H1 (cell line): ENCODE data around the gene TTC28. TPM values are rescaled to one million over a fixed set of nuclear protein-coding genes. Genes with fewer than 3 reads are reported as not detected.

Source experiments
- CTCF ChIA-PET: fragments of 300-600 bp; sonication (Branson Sonifier 250); formaldehyde crosslinking; loops from one replicate; lab custom pipeline; 2021; ENCODE audit not compliant: partially characterized antibody; lab: Charles Lee
- POLR2A ChIA-PET: fragments of 300-600 bp; sonication (Branson Sonifier 250); formaldehyde crosslinking; loops from one replicate; lab custom pipeline; 2021; ENCODE audit warnings: inconsistent platforms; ENCODE audit not compliant: partially characterized antibody; lab: Charles Lee
- DNase-seq, 2 experiments: peaks; one replicate each; pipeline versions ENCODE4 v3.0.0 to v3.0.0-alpha.2; 2010 to 2022; ENCODE audit warnings: low spot score in 2 of 2, low read depth in 1 of 2, mixed read lengths in 1 of 2
- FAIRE-seq: peaks from 2 replicates; lab custom pipeline; 2011; peaks lifted over from hg19 to GRCh38; lab: Jason Lieb, UNC
- H2AFZ ChIP-seq: 2 replicates; pipeline ENCODE4 v1.8.1; 2012; ENCODE audit warnings: low read length, inconsistent platforms
- H2AK5ac ChIP-seq: 2 replicates; pipeline ENCODE4 v1.6.1; 2013; ENCODE audit warnings: low read depth, low read length
- H2BK120ac ChIP-seq: replicated peaks from 2 replicates; pipeline ENCODE3; 2013; ENCODE audit warnings: low read depth, low read length, inconsistent platforms
- H2BK12ac ChIP-seq: 2 replicates; pipeline ENCODE4 v1.6.1; 2013; ENCODE audit warnings: low read depth, low read length
- H2BK15ac ChIP-seq: 2 replicates; pipeline ENCODE4 v1.6.1; 2013; ENCODE audit warnings: low read length
- H2BK20ac ChIP-seq: 2 replicates; pipeline ENCODE4 v1.6.1; 2013; ENCODE audit warnings: low read length
- H2BK5ac ChIP-seq: 2 replicates; pipeline ENCODE4 v1.6.1; 2013; ENCODE audit warnings: low read depth, low read length
- H3K14ac ChIP-seq: 2 replicates; pipeline ENCODE4 v1.6.1; 2013; ENCODE audit warnings: inconsistent platforms; ENCODE audit not compliant: insufficient read length
- H3K18ac ChIP-seq: 2 replicates; pipeline ENCODE4 v1.6.1; 2013; ENCODE audit warnings: low read length; ENCODE audit errors: extremely low read depth
- H3K23ac ChIP-seq: 2 replicates; pipeline ENCODE4 v1.6.1; 2013; ENCODE audit warnings: inconsistent platforms; ENCODE audit not compliant: insufficient read length
- H3K23me2 ChIP-seq: 2 replicates; pipeline ENCODE4 v1.6.1; 2013; ENCODE audit warnings: low read depth, low read length
- H3K27ac ChIP-seq: 2 replicates; pipeline ENCODE4 v1.6.1; 2011; ENCODE audit warnings: low read depth, low read length, inconsistent platforms
- H3K27me3 ChIP-seq, 4 experiments: replicated peaks in 1 of 4; 1 replicate in 1 of 4; 2 replicates in 3 of 4; pipeline versions ENCODE4 v1.6.1 to v1.8.1; 2011 to 2013; ENCODE audit warnings: low read length in 3 of 4, mild to moderate bottlenecking in 3 of 4, inconsistent platforms in 2 of 4, mixed read lengths in 2 of 4, moderate library complexity in 1 of 4; ENCODE audit not compliant: control insufficient read depth in 3 of 4, insufficient read depth in 3 of 4; ENCODE audit errors: extremely low read depth in 1 of 4
- H3K36me3 ChIP-seq, 4 experiments: 2 replicates each; pipeline versions ENCODE4 v1.6.1 to v1.8.1; 2011 to 2013; ENCODE audit warnings: mild to moderate bottlenecking in 4 of 4, low read length in 3 of 4, moderate library complexity in 2 of 4, control low read depth in 1 of 4, inconsistent platforms in 1 of 4; ENCODE audit not compliant: insufficient read depth in 4 of 4, control insufficient read depth in 2 of 4
- H3K4ac ChIP-seq: replicated peaks from 2 replicates; pipeline ENCODE3; 2013; ENCODE audit warnings: low read length, low read depth, mixed read lengths, inconsistent platforms; ENCODE audit not compliant: insufficient read length
- H3K4me1 ChIP-seq, 4 experiments: replicated peaks in 1 of 4; 1 replicate in 1 of 4; 2 replicates in 3 of 4; pipeline versions ENCODE4 v1.6.1 to v1.8.1; 2011 to 2013; ENCODE audit warnings: low read length in 3 of 4, inconsistent platforms in 2 of 4, mixed read lengths in 1 of 4; ENCODE audit not compliant: insufficient read depth in 4 of 4, control insufficient read depth in 3 of 4
- H3K4me2 ChIP-seq, 2 experiments: 2 replicates each; pipeline versions ENCODE4 v1.6.1 to v1.8.1; 2011 to 2013; ENCODE audit warnings: low read depth in 2 of 2, low read length in 2 of 2, control low read depth in 1 of 2, inconsistent platforms in 1 of 2, mild to moderate bottlenecking in 1 of 2; ENCODE audit not compliant: insufficient read depth in 1 of 2
- H3K4me3 ChIP-seq, 4 experiments: fragments of 200-600, 300-600 bp in 1 of 4; sonication (generic), shearing (Covaris generic), sonication (Bioruptor Twin) in 1 of 4; 2 replicates each; pipeline versions ENCODE4 v1.5.1 to v1.8.1; 2011 to 2016; ENCODE audit warnings: low read length in 4 of 4, low read depth in 3 of 4, control low read depth in 2 of 4, inconsistent platforms in 2 of 4, mild to moderate bottlenecking in 2 of 4, mixed read lengths in 1 of 4, moderate library complexity in 1 of 4; ENCODE audit not compliant: insufficient read depth in 2 of 4; ENCODE audit errors: extremely low read depth in 1 of 4
- H3K56ac ChIP-seq: replicated peaks from 2 replicates; pipeline ENCODE3; 2013; ENCODE audit warnings: low read depth, mild to moderate bottlenecking, mixed read lengths, low read length, inconsistent platforms; ENCODE audit not compliant: insufficient read length
- H3K79me1 ChIP-seq: 2 replicates; pipeline ENCODE4 v1.6.1; 2013; ENCODE audit warnings: low read depth, low read length, control low read depth
- H3K79me2 ChIP-seq, 2 experiments: 2 replicates each; pipeline versions ENCODE4 v1.6.1 to v1.8.1; 2012 to 2013; ENCODE audit warnings: low read length in 2 of 2, mild to moderate bottlenecking in 2 of 2, inconsistent platforms in 1 of 2; ENCODE audit not compliant: insufficient read depth in 2 of 2, control insufficient read depth in 1 of 2
- H3K9ac ChIP-seq, 4 experiments: replicated peaks in 1 of 4; 1 replicate in 1 of 4; 2 replicates in 3 of 4; pipeline versions ENCODE4 v1.6.1 to v1.8.1; 2011 to 2013; ENCODE audit warnings: low read depth in 3 of 4, low read length in 3 of 4, control low read depth in 2 of 4, mild to moderate bottlenecking in 2 of 4, moderate library complexity in 2 of 4, inconsistent platforms in 1 of 4; ENCODE audit errors: extremely low read depth in 1 of 4
- H3K9me3 ChIP-seq, 2 experiments: 2 replicates each; pipeline versions ENCODE4 v1.6.1 to v1.8.1; 2012 to 2013; ENCODE audit warnings: mild to moderate bottlenecking in 2 of 2, moderate library complexity in 2 of 2, control low read depth in 1 of 2, inconsistent platforms in 1 of 2, low read depth in 1 of 2, low read length in 1 of 2, mixed read lengths in 1 of 2; ENCODE audit not compliant: insufficient read depth in 2 of 2
- H4K20me1 ChIP-seq, 2 experiments: replicated peaks in 1 of 2; 2 replicates each; pipeline versions ENCODE3 to v1.8.1; 2011 to 2013; ENCODE audit warnings: inconsistent platforms in 2 of 2, low read length in 2 of 2, mild to moderate bottlenecking in 1 of 2; ENCODE audit not compliant: insufficient read depth in 2 of 2, control insufficient read depth in 1 of 2
- H4K5ac ChIP-seq: 2 replicates; pipeline ENCODE4 v1.6.1; 2013; ENCODE audit warnings: low read length, low read depth, mixed read lengths, inconsistent platforms; ENCODE audit not compliant: insufficient read length
- H4K8ac ChIP-seq: 2 replicates; pipeline ENCODE4 v1.8.0; 2013; ENCODE audit warnings: mild to moderate bottlenecking, moderate library complexity, low read length, inconsistent platforms; ENCODE audit not compliant: insufficient read depth; ENCODE audit errors: extremely low read depth
- H4K91ac ChIP-seq: replicated peaks from 2 replicates; pipeline ENCODE3; 2013; ENCODE audit warnings: low read length, mixed read lengths, inconsistent platforms; ENCODE audit not compliant: insufficient read length
- ASH2L ChIP-seq: fragments of 200-600, 300-600 bp; sonication (generic); IDR thresholded peaks from one replicate; pipeline ENCODE4 v1.7.1; 2017; ENCODE audit warnings: low read length
- BCL11A ChIP-seq, 2 experiments: IDR thresholded peaks; one replicate each; pipeline ENCODE4 v1.6.1; 2011; ENCODE audit warnings: low read depth in 2 of 2, low read length in 2 of 2, mild to moderate bottlenecking in 2 of 2
- WGBS, 2 experiments: shearing (Covaris generic) in 1 of 2; methylation state at CpG; one replicate each; pipeline versions ENCODE4 v1.1.6 to v1.1.7; 2013 to 2015; ENCODE audit warnings: low lambda C conversion rate in 2 of 2, mixed read lengths in 2 of 2, inconsistent platforms in 1 of 2, low coverage in 1 of 2, missing lambda C conversion rate in 1 of 2; ENCODE audit not compliant: insufficient replicate concordance in 2 of 2, insufficient coverage in 1 of 2, insufficient read length in 1 of 2; ENCODE audit errors: extremely low coverage in 1 of 2, missing lambda C conversion rate in 1 of 2; 5-methylcytosine and 5-hydroxymethylcytosine counted together
- polyA plus RNA-seq, 7 experiments: library from polyadenylated mRNA; depleted of rRNA in 3 of 7; stranded (reverse) in 5 of 7; unstranded in 2 of 7; fragments of >200 nt in 5 of 7; fragments of 200-250 nt in 2 of 7; gene quantifications; 1 replicate in 5 of 7; 2 replicates in 1 of 7; 4 replicates in 1 of 7; pipeline versions ENCODE4 v1.2.1 to v1.2.3, GENCODE V29; 2011 to 2013; ENCODE audit warnings: missing spikeins in 2 of 7, mixed read lengths in 2 of 7
- total RNA-seq: library from RNA; stranded (reverse); fragmentation: NEBNext Ultra II Directional; extraction: Animal tissue kit (Norgen Biotek cat#: 25700); gene quantifications from 2 replicates; pipeline ENCODE4 v1.2.1, GENCODE V29; 2021

Gene TTC28
- total and polyA plus RNA-seq, 2 of the 8 experiments (the other 6 are each of a cell fraction or from before 2014, with no cell fraction given), result 2.6 to 12.6 TPM

DNA sequence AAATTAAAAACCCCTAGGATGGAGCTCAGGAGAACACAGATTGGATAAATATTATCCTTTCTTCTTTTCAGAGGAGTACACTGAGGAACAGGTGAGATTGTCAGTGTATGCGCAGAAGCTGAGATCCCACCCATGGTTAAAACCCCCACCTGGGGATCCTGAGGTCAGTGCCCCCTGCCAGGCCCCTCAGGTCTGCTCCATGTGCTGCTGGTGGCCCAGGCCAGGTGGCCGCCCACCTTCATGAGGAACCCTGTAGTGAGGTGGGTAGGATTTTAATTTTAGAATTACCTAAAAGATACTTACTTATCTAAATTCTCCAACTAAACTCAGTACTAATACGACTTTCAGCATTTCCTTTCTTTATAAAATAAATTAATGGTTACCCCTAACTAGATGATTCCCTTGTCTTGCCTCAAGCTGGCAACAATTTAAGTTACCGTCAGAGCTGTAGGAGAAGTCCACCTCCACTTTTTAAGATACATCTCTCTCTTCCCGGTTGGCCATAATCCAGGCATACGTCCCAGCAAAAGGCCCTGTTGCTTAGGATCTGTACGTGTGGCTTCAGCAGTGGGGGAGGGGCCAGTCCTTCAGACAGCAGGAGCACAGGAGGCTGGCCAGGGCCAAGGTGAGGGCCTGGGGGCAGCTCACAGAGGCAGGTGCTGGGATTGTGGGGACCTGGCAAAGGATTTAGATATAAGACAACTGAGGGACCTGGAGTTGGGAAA, 699.1 kb downstream of the TTC28 start:
- Histone ChIP-seq H2AK5ac (no peak overlapping the region), H3K23ac (no peak overlapping the region), H3K9ac (no peak overlapping the region), H3K36me3 (no peaks in the 10 kb centered on the region), H3K27me3 (no peaks in the 10 kb centered on the region), H3K18ac (no peak overlapping the region), H3K23me2 (no peaks in the 10 kb centered on the region; the same call in 1 of the 2 replicates), H2AFZ (no peak overlapping the region), H4K8ac (no peak overlapping the region), H2BK5ac (no peak overlapping the region; the same call in 1 of the 2 replicates), H3K27ac (no peak overlapping the region), H4K20me1 (peaks cover 0 to under 1% of the 10 kb centered on the region in 2 experiments), H3K14ac (no peak overlapping the region), H3K9me3 (no peaks in the 10 kb centered on the region), H3K56ac (no peak overlapping the region), H4K5ac (no peak overlapping the region), H2BK15ac (no peak overlapping the region), H4K91ac (no peak overlapping the region), H2BK12ac (no peak overlapping the region), H2BK20ac (no peak overlapping the region), H3K4me2 (peak overlapping the region; percentile 12 to 52; a peak in 2 of 4 replicates), H3K4me1 (peaks cover 0 to 6% (median 5%) of the 10 kb centered on the region in 4 experiments; a peak in 5 of 7 replicates), H3K4me3 (no peak overlapping the region), H3K79me2 (no peaks in the 10 kb centered on the region), H3K4ac (no peak overlapping the region), H3K79me1 (no peaks in the 10 kb centered on the region), H2BK120ac (no peak overlapping the region)
- peak in 1 of 2 experiments; percentile 70 for DNase-seq
- ChIA-PET POLR2A (interaction anchor here (1.0 kb wide), 1 partner anchor 21 kb away, joined by 3 read pairs; no protein-coding TSS in a partner anchor), CTCF (interaction anchor here (0.9 to 2.4 kb wide), 5 partner anchors 12 to 99 kb away, joined by 3 to 10 read pairs (median 3); no protein-coding TSS in a partner anchor)
- no peak for TF ChIP-seq BCL11A (IDR thresholded peaks at IDR 0.05; ENCODE audit: low read depth in 2 of 2, low read length in 2 of 2)
- TF ChIP-seq ASH2L, result peak; percentile 46
- WGBS, 2 experiments, result 65 to 100% methylated on average over 1 to 7 of the region's 7 CpGs
- FAIRE-seq, result peak; percentile 65
